ENCODE data around the gene SELENOI. TPM values are rescaled to one million over a fixed set of nuclear protein-coding genes. Genes with fewer than 3 reads are reported as not detected.
"Not testable (repeated sequence)": the region's sequence is repeated elsewhere in the genome, so short reads cannot be mapped to it uniquely, and the experiment has no call there.

SELENOI gene
- total RNA-seq, 1 donor from 2014 or later: 51.9 TPM

- H3K79me2 ChIP-seq (ENCODE audit: insufficient read depth, low read length); H2AFZ ChIP-seq (ENCODE audit: low read depth, low read length); H3K27ac ChIP-seq (ENCODE audit: low read depth, low read length); H4K20me1 ChIP-seq (ENCODE audit: insufficient read depth, low read length); H3K36me3 ChIP-seq (ENCODE audit: insufficient read depth, low read length); H3K4me3 Mint-ChIP-seq (ENCODE audit: unreplicated experiment); H3K9me3 ChIP-seq (ENCODE audit: insufficient read depth, low read depth, low read length); H3K27me3 Mint-ChIP-seq (ENCODE audit: low read depth, unreplicated experiment); H3K4me3 ChIP-seq (ENCODE audit: insufficient read depth, low read depth, low read length); H3K36me3 Mint-ChIP-seq (ENCODE audit: low read depth, unreplicated experiment); H3K4me2 ChIP-seq (ENCODE audit: low read length); DNase-seq (ENCODE audit: low read depth); H3K4me1 Mint-ChIP-seq (ENCODE audit: low read depth, unreplicated experiment); H3K9ac ChIP-seq (ENCODE audit: low read length); H3K9me3 Mint-ChIP-seq (ENCODE audit: unreplicated experiment); FAIRE-seq; H3K27ac Mint-ChIP-seq (ENCODE audit: unreplicated experiment); H3K27me3 ChIP-seq (ENCODE audit: insufficient read depth, low read length); H3K4me1 ChIP-seq (ENCODE audit: insufficient read depth, low read length): not testable (repeated sequence)
Measured at GRCh38 chr2:26329083-26329482, 16.9 kb upstream of the SELENOI start.

DNA sequence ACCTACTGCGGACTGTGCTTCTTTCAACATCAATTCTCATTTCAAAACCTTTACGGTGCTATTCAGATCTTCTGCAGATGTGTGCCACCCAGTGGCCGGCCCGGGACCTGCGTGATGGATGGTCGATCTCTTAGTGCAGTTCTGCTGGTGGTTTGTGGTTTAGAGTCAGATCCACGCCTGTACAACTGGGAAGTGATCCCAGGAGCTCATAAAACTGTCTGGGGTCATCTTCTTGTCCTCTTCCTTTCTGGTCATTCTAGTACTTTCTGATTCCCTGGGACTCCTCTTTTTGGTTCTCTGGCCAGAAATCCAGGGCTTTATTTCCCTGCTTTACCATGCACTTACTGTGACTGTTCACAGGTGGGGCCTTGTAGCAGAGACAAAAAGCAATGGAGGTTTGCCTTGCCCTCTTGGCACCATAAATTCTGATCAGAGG, 15.8 kb upstream of the SELENOI start:
- H3K79me2 ChIP-seq (ENCODE audit: insufficient read depth, low read length): no peaks in the 10 kb centered on the region
- peak; percentile 69 for DNase-seq (ENCODE audit: low read depth)
- no peaks in the 10 kb centered on the region for H3K36me3 ChIP-seq (ENCODE audit: insufficient read depth, low read length)
- no peaks in the 10 kb centered on the region for H4K20me1 ChIP-seq (ENCODE audit: insufficient read depth, low read length)
- Mint-ChIP-seq H3K4me3 (ENCODE audit: unreplicated experiment) (no peak overlapping the region), H3K27me3 (ENCODE audit: low read depth, unreplicated experiment) (no peaks in the 10 kb centered on the region), H3K9me3 (ENCODE audit: unreplicated experiment) (no peaks in the 10 kb centered on the region), H3K36me3 (ENCODE audit: low read depth, unreplicated experiment) (no peaks in the 10 kb centered on the region), H3K27ac (ENCODE audit: unreplicated experiment) (no peak overlapping the region), H3K4me1 (ENCODE audit: low read depth, unreplicated experiment) (peaks cover 5% of the 10 kb centered on the region)
- no peak overlapping the region for H3K9ac ChIP-seq (ENCODE audit: low read length)
- TF ChIP-seq, protein P1, sequence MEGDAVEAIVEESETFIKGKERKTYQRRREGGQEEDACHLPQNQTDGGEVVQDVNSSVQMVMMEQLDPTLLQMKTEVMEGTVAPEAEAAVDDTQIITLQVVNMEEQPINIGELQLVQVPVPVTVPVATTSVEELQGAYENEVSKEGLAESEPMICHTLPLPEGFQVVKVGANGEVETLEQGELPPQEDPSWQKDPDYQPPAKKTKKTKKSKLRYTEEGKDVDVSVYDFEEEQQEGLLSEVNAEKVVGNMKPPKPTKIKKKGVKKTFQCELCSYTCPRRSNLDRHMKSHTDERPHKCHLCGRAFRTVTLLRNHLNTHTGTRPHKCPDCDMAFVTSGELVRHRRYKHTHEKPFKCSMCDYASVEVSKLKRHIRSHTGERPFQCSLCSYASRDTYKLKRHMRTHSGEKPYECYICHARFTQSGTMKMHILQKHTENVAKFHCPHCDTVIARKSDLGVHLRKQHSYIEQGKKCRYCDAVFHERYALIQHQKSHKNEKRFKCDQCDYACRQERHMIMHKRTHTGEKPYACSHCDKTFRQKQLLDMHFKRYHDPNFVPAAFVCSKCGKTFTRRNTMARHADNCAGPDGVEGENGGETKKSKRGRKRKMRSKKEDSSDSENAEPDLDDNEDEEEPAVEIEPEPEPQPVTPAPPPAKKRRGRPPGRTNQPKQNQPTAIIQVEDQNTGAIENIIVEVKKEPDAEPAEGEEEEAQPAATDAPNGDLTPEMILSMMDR (IDR thresholded peaks at IDR 0.05; ENCODE audit: insufficient read depth, low read depth, low read length): peak; percentile 99
- TF ChIP-seq EZH2 (IDR thresholded peaks at IDR 0.05; ENCODE audit: insufficient read depth, low read length): no peak
- no peak overlapping the region for H3K4me2 ChIP-seq (ENCODE audit: low read length)
- H3K9me3 ChIP-seq (ENCODE audit: insufficient read depth, low read depth, low read length): no peaks in the 10 kb centered on the region
- H3K4me1 ChIP-seq (ENCODE audit: insufficient read depth, low read length): no peaks in the 10 kb centered on the region
- peaks cover 2% of the 10 kb centered on the region for H3K27me3 ChIP-seq (ENCODE audit: insufficient read depth, low read length)
- H3K4me3 ChIP-seq (ENCODE audit: insufficient read depth, low read depth, low read length): no peak overlapping the region
- FAIRE-seq: peak; percentile 68
- no peak overlapping the region for H2AFZ ChIP-seq (ENCODE audit: low read depth, low read length)
- H3K27ac ChIP-seq (ENCODE audit: low read depth, low read length): no peak overlapping the region

DNA sequence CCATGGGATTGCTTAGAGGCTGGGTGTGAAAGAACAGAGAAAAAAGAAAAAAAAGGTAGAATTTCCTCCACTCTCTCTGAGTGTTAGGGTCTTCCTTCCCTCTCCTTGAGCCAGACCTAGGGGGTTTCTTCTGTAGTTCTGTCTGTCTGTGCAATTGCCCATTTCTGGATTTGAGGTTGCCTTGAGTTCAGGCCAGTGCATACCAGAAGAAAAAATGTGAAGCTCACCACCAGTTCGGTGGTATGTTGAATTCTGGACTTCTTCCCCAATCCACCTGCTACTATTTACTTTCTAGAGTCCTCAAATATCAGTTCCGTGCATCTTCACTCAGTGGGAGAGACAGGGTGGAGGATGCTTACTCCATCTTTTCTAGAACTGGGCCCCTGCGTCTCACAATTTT, 15.3 kb upstream of the SELENOI start:
- DNase-seq (ENCODE audit: low read depth): peak; percentile 27
- H2AFZ ChIP-seq (ENCODE audit: low read depth, low read length): no peak overlapping the region
- no peak overlapping the region for H3K4me3 Mint-ChIP-seq (ENCODE audit: unreplicated experiment)

DNA sequence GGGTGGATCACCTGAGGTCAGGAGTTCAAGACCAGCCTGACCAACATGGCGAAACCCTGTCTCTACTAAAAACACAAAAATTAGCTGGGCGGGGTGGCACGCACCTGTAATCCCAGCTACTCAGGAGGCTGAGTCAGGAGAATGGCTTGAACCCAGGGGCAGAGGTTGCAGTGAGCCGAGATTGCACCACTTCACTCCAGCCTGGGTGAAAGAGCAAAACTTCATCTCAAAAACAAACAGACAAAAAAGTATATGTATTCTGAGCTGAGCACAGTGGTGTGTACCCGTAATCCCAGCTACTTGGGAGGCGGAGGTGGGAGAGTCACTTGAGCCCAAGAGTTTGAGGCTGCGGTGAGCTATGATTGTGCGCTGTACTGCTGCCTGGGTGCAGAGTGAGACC, 14.6 kb upstream of the SELENOI start:
- H3K27me3 ChIP-seq (ENCODE audit: insufficient read depth, low read length); H3K36me3 ChIP-seq (ENCODE audit: insufficient read depth, low read length); H3K9ac ChIP-seq (ENCODE audit: low read length); H3K9me3 Mint-ChIP-seq (ENCODE audit: unreplicated experiment); H2AFZ ChIP-seq (ENCODE audit: low read depth, low read length); H3K27ac Mint-ChIP-seq (ENCODE audit: unreplicated experiment); H3K79me2 ChIP-seq (ENCODE audit: insufficient read depth, low read length); H3K27ac ChIP-seq (ENCODE audit: low read depth, low read length); H3K4me3 Mint-ChIP-seq (ENCODE audit: unreplicated experiment); H3K9me3 ChIP-seq (ENCODE audit: insufficient read depth, low read depth, low read length); H3K27me3 Mint-ChIP-seq (ENCODE audit: low read depth, unreplicated experiment); H3K4me2 ChIP-seq (ENCODE audit: low read length); H3K4me3 ChIP-seq (ENCODE audit: insufficient read depth, low read depth, low read length); H3K36me3 Mint-ChIP-seq (ENCODE audit: low read depth, unreplicated experiment); DNase-seq (ENCODE audit: low read depth); H3K4me1 ChIP-seq (ENCODE audit: insufficient read depth, low read length); H3K4me1 Mint-ChIP-seq (ENCODE audit: low read depth, unreplicated experiment); FAIRE-seq; H4K20me1 ChIP-seq (ENCODE audit: insufficient read depth, low read length): not testable (repeated sequence)

More for the DNA sequence above, 15.3 kb upstream of the SELENOI start:
- Mint-ChIP-seq H3K4me1 (ENCODE audit: low read depth, unreplicated experiment) (peaks cover 5% of the 10 kb centered on the region), H3K9me3 (ENCODE audit: unreplicated experiment) (no peaks in the 10 kb centered on the region), H3K27ac (ENCODE audit: unreplicated experiment) (no peak overlapping the region), H3K36me3 (ENCODE audit: low read depth, unreplicated experiment) (no peaks in the 10 kb centered on the region), H3K27me3 (ENCODE audit: low read depth, unreplicated experiment) (no peaks in the 10 kb centered on the region)
- Histone ChIP-seq H4K20me1 (ENCODE audit: insufficient read depth, low read length) (no peaks in the 10 kb centered on the region), H3K27me3 (ENCODE audit: insufficient read depth, low read length) (peaks cover 2% of the 10 kb centered on the region), H3K27ac (ENCODE audit: low read depth, low read length) (no peak overlapping the region), H3K4me3 (ENCODE audit: insufficient read depth, low read depth, low read length) (no peak overlapping the region), H3K9ac (ENCODE audit: low read length) (no peak overlapping the region), H3K36me3 (ENCODE audit: insufficient read depth, low read length) (no peaks in the 10 kb centered on the region), H3K9me3 (ENCODE audit: insufficient read depth, low read depth, low read length) (no peaks in the 10 kb centered on the region), H3K79me2 (ENCODE audit: insufficient read depth, low read length) (no peaks in the 10 kb centered on the region), H3K4me1 (ENCODE audit: insufficient read depth, low read length) (no peaks in the 10 kb centered on the region), H3K4me2 (ENCODE audit: low read length) (no peak overlapping the region)
- no peak for FAIRE-seq
- TF ChIP-seq, protein P1 (IDR thresholded peaks at IDR 0.05; ENCODE audit: insufficient read depth, low read depth, low read length): no peak
- no peak for TF ChIP-seq EZH2 (IDR thresholded peaks at IDR 0.05; ENCODE audit: insufficient read depth, low read length)
